GM12875 (cell line): ENCODE measurements around the gene HOXC9.
A peak's percentile ranks its signal among the peaks of the same experiment; 100 is the strongest.

Experiments used
- H3K4me3 ChIP-seq: one replicate; pipeline ENCODE4 v1.5.1; 2011; ENCODE audit warnings: low read depth, low read length, control low read depth
- TF ChIP-seq, protein P1 (sequence below): IDR thresholded peaks from 2 replicates; pipeline ENCODE4 v1.5.1; 2011; ENCODE audit warnings: low read depth, mild to moderate bottlenecking, control low read depth, inconsistent platforms, low read length, moderate library complexity, borderline replicate concordance; ENCODE audit not compliant: insufficient read depth

Gene HOXC9

DNA sequence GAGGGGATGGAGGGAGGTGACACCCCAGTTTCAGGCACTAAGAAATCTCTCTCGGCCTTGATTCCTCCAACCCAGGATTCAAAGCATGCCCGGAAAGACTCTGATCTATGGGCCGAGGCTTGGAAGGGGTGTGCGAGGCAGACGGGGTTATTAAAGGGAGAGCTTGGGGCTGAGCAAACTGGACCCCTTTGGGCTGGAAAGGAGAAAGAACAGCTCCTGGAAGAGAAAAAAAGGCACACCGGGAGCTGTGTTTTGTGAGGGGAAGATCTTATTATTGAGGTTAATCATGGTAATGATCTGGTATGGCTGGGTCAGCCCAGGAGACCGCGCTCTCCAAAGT, 48.0 kb downstream of the HOXC9 start:
- no peak overlapping the region for H3K4me3 ChIP-seq
- TF ChIP-seq, protein P1, sequence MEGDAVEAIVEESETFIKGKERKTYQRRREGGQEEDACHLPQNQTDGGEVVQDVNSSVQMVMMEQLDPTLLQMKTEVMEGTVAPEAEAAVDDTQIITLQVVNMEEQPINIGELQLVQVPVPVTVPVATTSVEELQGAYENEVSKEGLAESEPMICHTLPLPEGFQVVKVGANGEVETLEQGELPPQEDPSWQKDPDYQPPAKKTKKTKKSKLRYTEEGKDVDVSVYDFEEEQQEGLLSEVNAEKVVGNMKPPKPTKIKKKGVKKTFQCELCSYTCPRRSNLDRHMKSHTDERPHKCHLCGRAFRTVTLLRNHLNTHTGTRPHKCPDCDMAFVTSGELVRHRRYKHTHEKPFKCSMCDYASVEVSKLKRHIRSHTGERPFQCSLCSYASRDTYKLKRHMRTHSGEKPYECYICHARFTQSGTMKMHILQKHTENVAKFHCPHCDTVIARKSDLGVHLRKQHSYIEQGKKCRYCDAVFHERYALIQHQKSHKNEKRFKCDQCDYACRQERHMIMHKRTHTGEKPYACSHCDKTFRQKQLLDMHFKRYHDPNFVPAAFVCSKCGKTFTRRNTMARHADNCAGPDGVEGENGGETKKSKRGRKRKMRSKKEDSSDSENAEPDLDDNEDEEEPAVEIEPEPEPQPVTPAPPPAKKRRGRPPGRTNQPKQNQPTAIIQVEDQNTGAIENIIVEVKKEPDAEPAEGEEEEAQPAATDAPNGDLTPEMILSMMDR, result no peak

DNA sequence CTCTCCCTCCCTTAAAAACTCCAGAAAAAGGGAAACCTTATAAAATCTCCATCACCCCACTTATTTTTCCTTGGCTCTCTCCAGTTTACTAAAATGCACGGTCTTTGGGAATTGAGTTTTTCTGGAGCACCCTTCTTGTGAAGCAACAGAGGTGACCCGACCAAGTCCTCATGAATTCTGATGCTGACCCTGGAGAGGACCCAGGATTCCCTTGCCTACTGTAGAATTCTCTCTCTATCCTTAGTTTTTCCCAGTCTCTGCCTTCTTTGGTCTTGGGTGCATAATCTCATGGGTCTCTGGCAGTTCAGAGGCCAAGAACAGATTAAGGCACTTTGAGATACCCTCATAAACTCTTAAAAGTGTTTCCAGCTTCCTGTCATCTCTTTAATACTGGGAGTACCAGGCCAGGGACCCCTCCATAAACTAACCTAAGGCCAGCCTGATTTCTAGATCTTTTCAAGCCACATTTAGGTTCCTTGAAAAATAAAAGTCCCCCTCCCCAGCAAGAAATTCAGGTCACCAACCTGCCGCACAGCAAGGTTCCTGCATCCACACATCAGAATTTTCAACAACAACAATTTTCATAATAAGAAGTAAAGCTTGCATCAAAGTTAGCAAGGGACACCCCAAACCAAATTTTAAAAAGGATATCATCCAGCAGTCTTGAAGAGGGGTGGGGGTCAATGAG, 48.6 kb downstream of the HOXC9 start:
- no peak overlapping the region for H3K4me3 ChIP-seq
- TF ChIP-seq, protein P1, result no peak

DNA sequence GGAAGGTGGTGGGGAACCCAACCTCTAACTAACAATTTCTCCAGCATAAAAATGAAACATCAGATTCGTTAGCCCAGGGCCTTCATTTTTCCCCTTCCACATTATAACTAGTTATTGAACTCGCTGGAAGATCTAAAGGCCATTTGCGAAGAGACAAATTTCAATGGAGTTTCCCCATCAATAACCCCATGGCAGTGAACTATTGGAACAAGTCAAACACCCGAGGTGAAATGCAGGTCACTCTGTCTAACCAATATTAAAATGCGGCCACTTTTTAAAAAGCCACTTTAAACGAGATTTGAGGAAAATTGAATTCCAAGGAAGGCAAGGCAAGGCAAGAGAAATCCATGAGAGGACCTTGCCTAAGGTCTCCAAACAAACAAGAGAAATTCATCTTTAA, 49.1 kb downstream of the HOXC9 start:
- no peak overlapping the region for H3K4me3 ChIP-seq

DNA sequence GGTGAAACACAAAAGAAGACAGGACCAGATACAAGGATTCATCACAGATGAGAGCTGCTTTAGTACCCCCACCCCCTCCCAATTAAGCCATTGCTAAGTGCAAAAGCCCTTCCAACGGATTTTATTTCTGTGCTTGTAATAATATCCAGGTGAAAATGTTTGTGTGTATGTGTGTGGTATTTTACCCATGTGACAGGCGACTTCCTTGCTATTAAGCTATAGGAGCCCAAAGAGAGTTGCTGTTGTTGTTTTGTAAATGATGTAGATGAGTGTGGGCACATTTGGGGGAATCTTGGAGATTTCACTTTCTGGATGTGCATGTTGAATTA, 50.5 kb downstream of the HOXC9 start:
- H3K4me3 ChIP-seq, result peak overlapping the region; percentile 10
- TF ChIP-seq, protein P1, result no peak

More for the DNA sequence above, 49.1 kb downstream of the HOXC9 start:
- TF ChIP-seq, protein P1, result no peak

DNA sequence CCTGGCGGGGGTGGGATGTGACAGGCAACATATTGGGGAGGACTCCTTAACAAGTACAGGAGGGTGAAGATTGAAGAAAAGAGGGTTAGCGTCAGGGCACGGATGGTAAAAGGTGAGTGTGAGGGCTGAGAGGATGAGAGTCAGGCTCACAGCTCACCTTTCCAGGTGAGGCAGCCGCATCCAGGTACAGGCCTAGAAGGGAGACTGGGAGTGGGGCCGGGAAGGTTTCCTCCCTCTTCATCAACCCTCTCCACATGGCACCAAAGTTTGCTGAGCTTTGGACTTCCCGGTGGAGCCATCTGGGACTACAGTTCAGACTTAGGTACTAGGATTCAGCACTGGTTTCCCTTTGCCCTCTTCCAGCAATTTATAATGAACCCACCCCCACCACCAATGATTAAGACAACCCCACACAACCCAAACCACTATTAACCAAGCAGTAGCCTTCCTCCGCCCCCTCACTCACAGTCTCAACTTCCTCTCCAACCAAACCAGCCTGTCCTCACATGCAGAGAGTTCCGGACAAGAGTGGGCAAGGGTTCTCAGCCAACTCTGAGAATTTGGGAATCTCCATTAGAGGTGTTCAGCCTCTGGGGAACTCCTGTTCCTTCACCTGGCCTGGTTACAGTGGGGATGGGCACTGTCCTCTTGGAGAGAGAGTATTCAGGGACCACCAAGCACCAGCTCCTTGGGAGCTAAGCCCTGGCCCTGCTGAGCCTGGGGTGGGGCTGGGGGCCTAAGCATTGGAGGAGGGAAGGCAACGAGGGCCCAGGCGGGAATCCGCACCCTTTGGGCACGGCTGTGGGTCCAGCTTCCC, 51.3 kb downstream of the HOXC9 start:
- TF ChIP-seq, protein P1, result no peak
- peak overlapping the region; percentile 10 for H3K4me3 ChIP-seq

DNA sequence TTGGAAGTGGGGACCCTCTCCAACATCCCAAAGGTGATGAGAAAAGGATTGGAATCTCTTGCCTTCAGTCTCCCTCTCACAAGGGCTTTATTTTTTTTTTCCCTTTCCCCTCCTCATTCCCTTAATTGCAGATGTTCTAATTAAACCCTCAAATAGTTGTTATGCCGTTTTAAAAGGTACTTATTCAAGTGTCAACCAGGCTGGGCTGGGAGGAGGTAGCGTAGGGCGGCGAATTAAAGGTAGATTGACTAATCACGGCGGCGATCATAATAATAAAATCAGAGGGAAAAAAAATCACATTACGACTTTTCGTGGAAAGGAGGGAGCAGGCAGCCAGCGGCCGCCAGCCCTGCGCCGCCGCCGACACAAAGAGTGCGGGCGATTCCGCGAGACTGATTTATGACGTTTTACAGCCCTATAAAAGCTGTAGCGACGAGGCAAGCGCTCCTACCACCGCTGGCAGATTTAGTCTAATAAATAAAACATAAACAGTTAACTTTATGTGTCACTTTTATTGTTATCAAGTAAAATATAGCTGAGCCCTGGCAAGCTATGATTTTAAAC, 52.0 kb downstream of the HOXC9 start:
- no peak overlapping the region for H3K4me3 ChIP-seq
- TF ChIP-seq, protein P1, result no peak

DNA sequence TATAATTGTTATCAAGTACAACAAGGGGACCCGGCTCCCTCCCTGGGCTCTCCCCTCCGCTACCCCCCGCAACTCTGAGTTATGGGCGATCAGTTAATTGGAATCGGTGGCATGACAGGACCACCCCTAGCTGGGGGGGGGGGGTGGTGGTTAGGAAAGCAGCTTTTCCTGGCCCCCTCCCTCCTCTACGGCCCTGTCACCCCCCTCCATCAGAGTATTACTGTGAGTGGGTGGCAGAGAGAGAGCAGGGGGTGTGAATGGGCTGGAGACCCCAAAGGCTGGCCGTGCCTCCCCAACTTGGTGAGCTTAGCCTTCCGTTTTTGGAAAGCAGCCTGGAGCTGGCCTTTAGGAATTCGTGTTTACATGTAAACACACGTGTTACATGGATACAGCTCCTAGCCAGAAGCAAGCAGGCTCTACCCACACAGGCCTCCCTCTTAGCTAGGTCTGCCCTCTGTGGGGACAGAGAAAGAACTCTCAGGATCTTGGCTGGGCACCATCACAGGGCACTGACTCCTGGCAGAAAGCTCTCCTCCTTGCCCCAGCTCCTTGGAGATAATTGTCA, 52.6 kb downstream of the HOXC9 start:
- H3K4me3 ChIP-seq, result peak overlapping the region; percentile 90
- TF ChIP-seq, protein P1, result no peak
